ENCODE measurements around the gene CPNE6.

DNA sequence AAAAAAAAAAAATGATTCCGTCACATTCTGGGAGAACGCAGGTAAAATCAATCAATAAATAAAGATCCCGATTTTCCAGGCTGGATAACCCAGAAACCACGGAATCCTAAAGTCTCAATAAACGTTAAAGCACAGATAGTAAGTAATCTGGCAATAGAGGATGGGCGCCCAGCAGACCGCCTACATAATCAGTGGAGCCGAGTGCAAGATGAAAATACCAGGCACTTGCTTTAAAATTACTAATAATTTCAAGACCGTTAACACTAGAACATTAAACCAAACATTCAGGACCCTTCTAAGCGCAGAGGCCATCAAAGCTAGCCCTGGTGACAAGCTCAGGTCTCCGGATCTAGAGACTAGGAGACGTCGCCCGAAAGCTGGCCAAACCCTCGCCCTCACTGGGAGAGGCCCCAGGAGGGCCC lies 42.0 kb downstream of the CPNE6 start:
- TF ChIP-seq POLR2AphosphoS5 (IDR thresholded peaks at IDR 0.05; ENCODE audit: low read depth, low read length) (no peak), TAF1 (IDR thresholded peaks at IDR 0.05; ENCODE audit: borderline replicate concordance, low read depth, low read length) (no peak)

Data from GM12892 (cell line).